NB4 (cell line): ENCODE data around the gene SRRM2.

Experiments
- DNase-seq: peaks from one replicate; pipeline ENCODE4 v3.0.0; 2010; ENCODE audit warnings: low read depth
- H3K4me3 ChIP-seq: one replicate; pipeline ENCODE4 v1.5.1; 2011; ENCODE audit warnings: mild to moderate bottlenecking, low read depth, low read length, moderate library complexity
- MYC ChIP-seq: IDR thresholded peaks from 2 replicates; pipeline ENCODE4 v1.6.1; 2011; ENCODE audit warnings: low read depth, low read length
- POLR2A ChIP-seq: IDR thresholded peaks from 2 replicates; pipeline ENCODE4 v1.6.1; 2011; ENCODE audit warnings: mild to moderate bottlenecking; ENCODE audit not compliant: insufficient read length; ENCODE audit errors: extremely low read depth
- TF ChIP-seq, protein P1 (sequence below): IDR thresholded peaks from one replicate; pipeline ENCODE4 v1.5.1; 2012; ENCODE audit warnings: low read depth, low read length
- TF ChIP-seq, protein P2 (sequence below): IDR thresholded peaks from 2 replicates; pipeline ENCODE4 v1.6.1; 2011; ENCODE audit warnings: low read depth, low read length

SRRM2 gene

DNA sequence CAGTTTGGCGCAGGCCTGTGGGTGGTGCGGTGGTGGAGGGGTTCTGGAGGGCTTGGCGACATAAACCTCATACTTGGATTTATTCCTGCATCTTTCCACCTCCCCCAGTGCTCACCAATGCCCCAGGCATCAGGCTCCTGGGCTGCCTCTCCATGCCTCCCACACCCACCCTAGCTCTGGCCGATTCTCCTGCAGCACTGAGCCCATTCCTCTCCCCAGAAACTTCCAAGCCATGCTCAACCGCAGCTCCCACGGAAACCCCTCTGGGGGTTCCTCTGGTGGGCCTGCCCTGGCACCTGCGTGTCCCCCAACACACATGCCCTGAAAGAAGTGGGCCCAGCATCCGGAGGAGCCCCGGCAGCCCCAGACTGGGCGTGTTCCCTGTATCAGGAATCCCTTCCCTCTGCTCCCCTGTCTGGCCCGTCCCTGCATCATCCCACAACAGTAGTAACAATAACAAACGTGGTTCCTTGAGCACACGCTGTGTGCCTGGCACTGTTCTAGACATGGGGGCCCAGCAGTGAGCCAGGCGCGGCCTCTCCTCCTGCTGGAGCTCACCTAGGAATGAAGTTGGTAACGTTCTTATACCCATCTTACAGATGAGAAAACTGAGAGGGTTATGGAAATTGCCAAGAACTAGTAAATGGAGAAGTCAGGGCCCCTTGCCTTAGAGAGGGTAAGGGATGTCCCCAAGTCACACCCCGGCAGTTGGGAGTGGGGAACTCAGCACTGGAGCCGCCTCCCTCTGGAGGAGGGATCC lies 66.9 kb downstream of the SRRM2 start:
- H3K4me3 ChIP-seq, result no peak overlapping the region
- TF ChIP-seq, protein P1, sequence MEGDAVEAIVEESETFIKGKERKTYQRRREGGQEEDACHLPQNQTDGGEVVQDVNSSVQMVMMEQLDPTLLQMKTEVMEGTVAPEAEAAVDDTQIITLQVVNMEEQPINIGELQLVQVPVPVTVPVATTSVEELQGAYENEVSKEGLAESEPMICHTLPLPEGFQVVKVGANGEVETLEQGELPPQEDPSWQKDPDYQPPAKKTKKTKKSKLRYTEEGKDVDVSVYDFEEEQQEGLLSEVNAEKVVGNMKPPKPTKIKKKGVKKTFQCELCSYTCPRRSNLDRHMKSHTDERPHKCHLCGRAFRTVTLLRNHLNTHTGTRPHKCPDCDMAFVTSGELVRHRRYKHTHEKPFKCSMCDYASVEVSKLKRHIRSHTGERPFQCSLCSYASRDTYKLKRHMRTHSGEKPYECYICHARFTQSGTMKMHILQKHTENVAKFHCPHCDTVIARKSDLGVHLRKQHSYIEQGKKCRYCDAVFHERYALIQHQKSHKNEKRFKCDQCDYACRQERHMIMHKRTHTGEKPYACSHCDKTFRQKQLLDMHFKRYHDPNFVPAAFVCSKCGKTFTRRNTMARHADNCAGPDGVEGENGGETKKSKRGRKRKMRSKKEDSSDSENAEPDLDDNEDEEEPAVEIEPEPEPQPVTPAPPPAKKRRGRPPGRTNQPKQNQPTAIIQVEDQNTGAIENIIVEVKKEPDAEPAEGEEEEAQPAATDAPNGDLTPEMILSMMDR, result no peak
- TF ChIP-seq, protein P2, sequence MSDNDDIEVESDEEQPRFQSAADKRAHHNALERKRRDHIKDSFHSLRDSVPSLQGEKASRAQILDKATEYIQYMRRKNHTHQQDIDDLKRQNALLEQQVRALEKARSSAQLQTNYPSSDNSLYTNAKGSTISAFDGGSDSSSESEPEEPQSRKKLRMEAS, result no peak
- TF ChIP-seq POLR2A (no peak), MYC (no peak)
- DNase-seq, result no peak

DNA sequence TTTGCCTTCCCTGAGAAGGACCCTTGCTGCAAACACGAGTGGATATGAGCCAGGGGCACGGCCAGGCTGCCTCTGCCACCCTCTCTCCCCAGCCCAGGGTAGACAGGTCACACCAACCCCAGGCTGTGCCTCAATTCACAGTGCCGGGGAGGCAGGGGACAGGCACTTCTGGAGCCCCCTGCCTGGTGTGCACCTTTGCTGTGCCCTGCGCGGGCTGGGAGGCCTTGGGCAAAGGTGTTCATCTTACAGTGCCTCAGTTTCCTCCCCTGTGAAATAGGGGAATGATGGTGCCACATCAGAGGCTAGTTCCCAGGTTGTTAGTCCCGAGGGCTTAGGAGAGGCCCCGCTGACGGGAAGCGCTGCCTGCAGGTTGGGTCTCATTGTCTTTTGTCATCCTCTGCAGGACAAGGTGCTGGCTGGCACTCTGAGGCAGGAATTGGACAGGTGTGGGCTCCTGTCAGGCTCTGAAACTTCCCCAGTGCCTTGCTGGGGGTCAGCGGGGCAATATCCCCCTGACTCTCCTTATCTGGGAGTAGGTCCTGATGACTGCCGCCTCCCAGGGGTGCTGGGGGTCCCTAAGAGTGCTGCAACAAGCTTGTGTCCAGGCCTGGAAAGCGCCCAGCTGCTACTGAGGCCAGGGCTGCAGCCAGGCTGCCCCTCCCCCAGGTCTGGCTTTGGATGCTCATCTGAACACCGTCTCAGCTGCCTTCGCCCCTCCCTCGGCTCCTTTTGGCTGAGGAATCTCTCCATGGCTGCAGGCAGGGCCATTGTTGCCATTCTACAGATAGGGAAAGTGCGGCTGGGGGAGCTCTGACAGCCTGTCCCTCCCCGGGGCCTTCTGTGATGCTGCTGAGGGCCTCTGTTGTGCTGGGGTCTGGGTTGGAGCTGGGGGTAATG lies 67.7 kb downstream of the SRRM2 start:
- TF ChIP-seq, protein P1, result no peak
- TF ChIP-seq MYC (no peak), POLR2A (no peak)
- TF ChIP-seq, protein P2, result no peak
- no peak for DNase-seq
- no peak overlapping the region for H3K4me3 ChIP-seq
